GM10248 (cell line): ENCODE results near the gene PLCG1.

Source experiments
- CTCF ChIA-PET: fragments of 300-600 bp; sonication (Branson Sonifier 250); formaldehyde crosslinking; extraction: SDS; loops from one replicate; lab custom pipeline; 2021; ENCODE audit warnings: antibody characterized with exemption; lab: Yijun Ruan, JAX
- POLR2A ChIA-PET: fragments of 350-650 bp; sonication (Branson Sonifier 250); formaldehyde crosslinking; extraction: SDS; loops from one replicate; lab custom pipeline; 2020; ENCODE audit warnings: antibody characterized with exemption; lab: Yijun Ruan, JAX
- DNase-seq: peaks from one replicate; pipeline ENCODE4 v3.0.0; 2012; ENCODE audit errors: extremely low spot score
- CTCF ChIP-seq: IDR thresholded peaks from 2 replicates; pipeline ENCODE4 v1.5.1; 2012; ENCODE audit warnings: mild to moderate bottlenecking, low read depth; ENCODE audit errors: extremely low read depth, missing control alignments, control extremely low read depth

PLCG1 gene

GRCh38 chr20:41202426-41202825 lies 65.1 kb downstream of the PLCG1 start:
- CTCF ChIA-PET = interaction anchor here (0.8 to 1.8 kb wide), 4 partner anchors 13 to 47 kb away, joined by 3 to 7 read pairs (median 5); no protein-coding TSS in a partner anchor
- POLR2A ChIA-PET = no interaction called here
- TF ChIP-seq CTCF = no peak
- DNase-seq = no peak

- DNase-seq = no peak
- POLR2A ChIA-PET = no interaction called here
- CTCF ChIA-PET = interaction anchor here (1.2 kb wide), 1 partner anchor 14 kb away, joined by 3 read pairs; no protein-coding TSS in a partner anchor
- TF ChIP-seq CTCF = no peak
These were observed 66.3 kb downstream of the PLCG1 start for GRCh38 chr20:41203660-41204059.

- ChIA-PET CTCF (interaction anchor here (1.2 kb wide), 1 partner anchor 13 kb away, joined by 3 read pairs; no protein-coding TSS in a partner anchor), POLR2A (no interaction called here)
- no peak for DNase-seq
- TF ChIP-seq CTCF = no peak
These were observed 67.2 kb downstream of the PLCG1 start for GRCh38 chr20:41204304-41205265.

GRCh38 chr20:41205313-41205712 lies 68.0 kb downstream of the PLCG1 start:
- POLR2A ChIA-PET = no interaction called here
- CTCF ChIA-PET = no interaction called here
- no peak for DNase-seq
- no peak for TF ChIP-seq CTCF

GRCh38 chr20:41213150-41213820 lies 75.9 kb downstream of the PLCG1 start:
- TF ChIP-seq CTCF = no peak
- CTCF ChIA-PET = interaction anchor here (1.3 to 1.5 kb wide), 2 partner anchors 11 to 40 kb away, joined by 4 to 5 read pairs; no protein-coding TSS in a partner anchor
- POLR2A ChIA-PET = no interaction called here
- no peak for DNase-seq

GRCh38 chr20:41214202-41214601 lies 76.9 kb downstream of the PLCG1 start:
- no peak for TF ChIP-seq CTCF
- DNase-seq = no peak
- POLR2A ChIA-PET = no interaction called here
- CTCF ChIA-PET = interaction anchor here (1.0 to 1.5 kb wide), 3 partner anchors 10 to 41 kb away, joined by 3 to 5 read pairs (median 4); no protein-coding TSS in a partner anchor
